Neuronal stem cell (in vitro differentiated cells): ENCODE data around the gene TUSC2.

Experiments used
- DNase-seq: peaks from one replicate; pipeline ENCODE4 v3.0.0-alpha.2; 2013; ENCODE audit warnings: low spot score
- H2AFZ ChIP-seq: one replicate; pipeline ENCODE4 v1.6.1; 2013; ENCODE audit warnings: mild to moderate bottlenecking, low read length, inconsistent platforms
- H2AK5ac ChIP-seq: 2 replicates; pipeline ENCODE4 v1.6.1; 2013; ENCODE audit warnings: low read depth, mild to moderate bottlenecking, inconsistent platforms, low read length, moderate library complexity, mixed read lengths
- H2BK120ac ChIP-seq: 2 replicates; pipeline ENCODE4 v1.6.1; 2013; ENCODE audit warnings: low read depth, mild to moderate bottlenecking, inconsistent platforms, low read length, moderate library complexity, mixed read lengths
- H2BK12ac ChIP-seq: one replicate; pipeline ENCODE4 v1.6.1; 2013; ENCODE audit warnings: low read length, inconsistent platforms
- H2BK15ac ChIP-seq: 2 replicates; pipeline ENCODE4 v1.6.1; 2013; ENCODE audit warnings: mild to moderate bottlenecking, low read length, inconsistent platforms, mixed read lengths
- H2BK5ac ChIP-seq: one replicate; pipeline ENCODE4 v1.6.1; 2013; ENCODE audit warnings: inconsistent platforms, mild to moderate bottlenecking, low read length, moderate library complexity
- H3K14ac ChIP-seq: one replicate; pipeline ENCODE4 v1.6.1; 2013; ENCODE audit warnings: low read length, inconsistent platforms
- H3K18ac ChIP-seq: 2 replicates; pipeline ENCODE4 v1.6.1; 2013; ENCODE audit warnings: low read length, inconsistent platforms
- H3K23ac ChIP-seq: 2 replicates; pipeline ENCODE4 v1.6.1; 2013; ENCODE audit warnings: low read depth, mild to moderate bottlenecking, mixed read lengths, low read length, inconsistent platforms; ENCODE audit not compliant: poor library complexity
- H3K27ac ChIP-seq: replicated peaks from 3 replicates; pipeline ENCODE4 v1.5.1; 2013; ENCODE audit warnings: low read length, inconsistent platforms
- H3K27me3 ChIP-seq, 3 experiments: 2 replicates each; pipeline ENCODE4 v1.6.1; 2013; ENCODE audit warnings: low read length in 3 of 3, mild to moderate bottlenecking in 2 of 3, inconsistent platforms in 1 of 3, low read depth in 1 of 3, mixed read lengths in 1 of 3, moderate library complexity in 1 of 3; ENCODE audit not compliant: control insufficient read depth in 3 of 3, insufficient read depth in 3 of 3
- H3K36me3 ChIP-seq, 2 donors: replicated peaks in 1 of 2; 2 replicates each; pipeline ENCODE4 v1.6.1; 2013; ENCODE audit warnings: low read length in 2 of 2; ENCODE audit not compliant: control insufficient read depth in 2 of 2, insufficient read depth in 2 of 2
- H3K4ac ChIP-seq: 2 replicates; pipeline ENCODE4 v1.6.1; 2013; ENCODE audit warnings: inconsistent platforms, mild to moderate bottlenecking, low read length, moderate library complexity
- H3K4me1 ChIP-seq, 2 donors: 1 replicate in 1 of 2; 2 replicates in 1 of 2; pipeline ENCODE4 v1.6.1; 2013; ENCODE audit warnings: low read length in 2 of 2, low read depth in 1 of 2; ENCODE audit not compliant: control insufficient read depth in 2 of 2, insufficient read depth in 1 of 2
- H3K4me2 ChIP-seq: one replicate; pipeline ENCODE4 v1.6.1; 2013; ENCODE audit warnings: mild to moderate bottlenecking, low read length, inconsistent platforms; ENCODE audit not compliant: insufficient read depth, poor library complexity, severe bottlenecking
- H3K4me3 ChIP-seq, 2 donors: 2 replicates each; pipeline ENCODE4 v1.5.1; 2013; ENCODE audit warnings: low read length in 2 of 2, mild to moderate bottlenecking in 2 of 2, inconsistent platforms in 1 of 2, moderate library complexity in 1 of 2
- H3K79me1 ChIP-seq: one replicate; pipeline ENCODE4 v1.6.1; 2013; ENCODE audit warnings: low read depth, mild to moderate bottlenecking, inconsistent platforms, low read length, moderate library complexity
- H3K9ac ChIP-seq: one replicate; pipeline ENCODE4 v1.6.1; 2013; ENCODE audit warnings: mild to moderate bottlenecking, low read depth, low read length, inconsistent platforms; ENCODE audit not compliant: poor library complexity
- H3K9me3 ChIP-seq, 2 donors: replicated peaks in 1 of 2; 2 replicates each; pipeline versions ENCODE3 to v1.6.1; 2013; ENCODE audit warnings: low read length in 2 of 2, mild to moderate bottlenecking in 2 of 2, inconsistent platforms in 1 of 2, low read depth in 1 of 2, mixed read lengths in 1 of 2, moderate library complexity in 1 of 2; ENCODE audit not compliant: control insufficient read depth in 2 of 2, insufficient read depth in 1 of 2
- H4K8ac ChIP-seq: one replicate; pipeline ENCODE4 v1.6.1; 2013; ENCODE audit warnings: low read depth, mild to moderate bottlenecking, inconsistent platforms, low read length, moderate library complexity
- H4K91ac ChIP-seq: one replicate; pipeline ENCODE4 v1.6.1; 2013; ENCODE audit warnings: low read length, low read depth, mild to moderate bottlenecking, inconsistent platforms; ENCODE audit not compliant: poor library complexity
- WGBS, 2 donors: extraction: QIAGEN DNeasy Blood & Tissue Kit; methylation state at CpG; one replicate each; pipeline ENCODE4 v1.1.7; 2013; ENCODE audit warnings: missing lambda C conversion rate in 2 of 2, mixed read lengths in 1 of 2; ENCODE audit not compliant: insufficient read length in 2 of 2, insufficient replicate concordance in 1 of 2; ENCODE audit errors: extremely low coverage in 2 of 2; 5-methylcytosine and 5-hydroxymethylcytosine counted together

The TUSC2 gene

GRCh38 chr3:50342813-50343633, 15.0 kb upstream of the TUSC2 start:
- Histone ChIP-seq H3K36me3 (peaks cover 4 to 6% of the 10 kb centered on the region in 2 donors), H3K14ac (no peak overlapping the region), H2BK15ac (peak overlapping the region; percentile 56), H3K4me1 (peaks cover 2 to 9% of the 10 kb centered on the region in 2 donors), H3K27ac (no peak overlapping the region), H2AFZ (no peak overlapping the region), H3K23ac (peak overlapping the region; percentile 4), H2BK120ac (no peak overlapping the region), H2AK5ac (peak overlapping the region; percentile 33), H4K91ac (no peak overlapping the region), H3K4me3 (no peak overlapping the region), H3K9me3 (peaks cover 2 to 6% of the 10 kb centered on the region in 2 donors), H4K8ac (no peak overlapping the region), H3K27me3 (peaks cover 16 to 70% (median 56%) of the 10 kb centered on the region in 3 experiments), H2BK12ac (no peak overlapping the region), H3K4ac (no peak overlapping the region), H3K79me1 (no peaks in the 10 kb centered on the region), H3K9ac (no peak overlapping the region), H3K18ac (no peak overlapping the region), H2BK5ac (no peak overlapping the region), H3K4me2 (no peak overlapping the region)
- no peak for DNase-seq
- no CpG with 5 or more reads among the region's 13 CpGs for WGBS, 2 donors

DNA sequence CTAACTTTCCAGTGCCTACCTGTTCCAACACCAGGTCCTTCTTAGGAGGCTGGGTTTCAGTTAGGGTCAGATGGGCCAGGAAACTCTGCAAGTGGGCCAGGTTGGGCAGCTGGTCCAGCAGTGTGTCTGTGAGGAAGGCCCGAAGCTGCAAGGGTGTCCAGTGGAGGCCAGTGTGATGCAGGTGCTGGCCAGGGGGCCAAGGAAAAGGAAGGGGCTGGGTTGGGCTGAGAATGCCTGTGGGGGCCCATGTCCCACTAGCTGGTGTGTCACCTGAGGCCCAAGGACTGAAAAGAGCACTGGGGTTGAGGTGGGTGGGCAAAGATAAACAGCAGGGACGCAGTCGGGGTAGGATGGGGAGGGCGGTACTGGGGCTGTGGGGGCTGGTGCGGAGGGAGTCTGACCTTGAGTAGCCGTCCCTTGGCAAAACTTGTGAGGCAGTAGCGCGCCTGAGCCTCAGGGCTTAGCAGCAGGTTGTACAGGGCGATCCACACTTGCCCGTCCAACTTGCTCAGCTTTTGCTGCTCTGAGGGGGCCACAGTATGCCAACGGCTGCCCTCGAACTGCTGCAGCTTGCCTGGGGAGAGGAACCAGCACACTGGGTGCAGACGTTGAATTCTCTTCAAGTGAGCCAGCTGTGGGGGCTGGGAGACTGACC, 14.1 kb upstream of the TUSC2 start:
- H3K9me3 ChIP-seq, result peaks cover 2 to 6% of the 10 kb centered on the region in 2 donors
- H2BK12ac ChIP-seq, result no peak overlapping the region
- peaks cover 3 to 12% of the 10 kb centered on the region in 2 donors for H3K4me1 ChIP-seq
- no peak overlapping the region for H3K27ac ChIP-seq
- H3K14ac ChIP-seq, result no peak overlapping the region
- H2BK5ac ChIP-seq, result no peak overlapping the region
- H3K18ac ChIP-seq, result no peak overlapping the region
- H4K91ac ChIP-seq, result no peak overlapping the region
- H3K23ac ChIP-seq, result peak overlapping the region; percentile 4
- H2AFZ ChIP-seq, result no peak overlapping the region
- H3K4ac ChIP-seq, result no peak overlapping the region
- H3K27me3 ChIP-seq, result peaks cover 16 to 70% (median 56%) of the 10 kb centered on the region in 3 experiments
- no peak overlapping the region for H2BK120ac ChIP-seq
- no peak overlapping the region for H4K8ac ChIP-seq
- H3K9ac ChIP-seq, result peak overlapping the region; percentile 10
- H3K4me3 ChIP-seq, result no peak overlapping the region
- H2BK15ac ChIP-seq, result peak overlapping the region; percentile 66
- no peaks in the 10 kb centered on the region for H3K79me1 ChIP-seq
- WGBS, 2 donors, result no CpG with 5 or more reads among the region's 13 CpGs
- no peaks in the 10 kb centered on the region for H3K36me3 ChIP-seq
- peak overlapping the region; percentile 33 for H2AK5ac ChIP-seq
- no peak for DNase-seq
- H3K4me2 ChIP-seq, result no peak overlapping the region

DNA sequence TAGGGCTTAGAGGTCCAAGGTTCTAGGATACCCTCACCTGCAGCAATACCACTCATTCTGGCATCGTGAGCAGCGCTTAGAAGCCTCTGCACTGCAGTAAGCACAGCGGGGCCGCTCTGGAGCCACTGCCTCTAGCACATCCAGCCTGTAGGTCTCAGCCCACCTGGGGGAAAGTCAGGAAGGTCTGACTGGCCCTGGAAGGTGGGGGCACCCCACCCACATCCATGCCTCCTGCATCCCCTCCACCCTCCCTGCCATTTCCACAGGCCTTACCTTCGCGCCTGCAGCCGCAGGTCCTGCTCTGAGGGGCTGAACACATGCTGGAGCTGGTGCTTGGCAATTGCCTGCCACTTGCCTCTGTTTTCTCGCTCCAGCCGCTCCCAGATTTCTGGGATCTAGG, 13.5 kb upstream of the TUSC2 start:
- Histone ChIP-seq H3K36me3 (no peaks in the 10 kb centered on the region), H3K4ac (no peak overlapping the region), H3K23ac (no peak overlapping the region), H2BK120ac (no peak overlapping the region), H2BK12ac (no peak overlapping the region), H3K14ac (peak overlapping the region; percentile 15), H3K9me3 (peaks cover 2 to 6% of the 10 kb centered on the region in 2 donors), H2AFZ (no peak overlapping the region), H3K27me3 (peaks cover 16 to 70% (median 56%) of the 10 kb centered on the region in 3 experiments), H2BK15ac (no peak overlapping the region), H3K4me1 (peaks cover 5 to 12% of the 10 kb centered on the region in 2 donors), H3K4me3 (no peak overlapping the region), H3K18ac (no peak overlapping the region), H3K4me2 (no peak overlapping the region), H4K8ac (no peak overlapping the region), H3K79me1 (peaks cover 2% of the 10 kb centered on the region), H4K91ac (no peak overlapping the region), H2AK5ac (no peak overlapping the region), H3K27ac (no peak overlapping the region), H2BK5ac (peak overlapping the region; percentile 27), H3K9ac (no peak overlapping the region)
- WGBS, 2 donors, result no CpG with 5 or more reads among the region's 9 CpGs
- no peak for DNase-seq
